GM18907 (cell line): Measurements from ENCODE around the gene CDCP2.
"Not testable (repeated sequence)": the region's sequence is repeated elsewhere in the genome, so short reads cannot be mapped to it uniquely, and the experiment has no call there.

ENCODE experiments used
- ATAC-seq: cut with Tn5 transposase; IDR thresholded peaks from one replicate; pipeline ENCODE4 v1.9.1; 2021; ENCODE audit warnings: mild to moderate bottlenecking, moderate library complexity; ENCODE audit not compliant: unreplicated experiment

The CDCP2 gene

GRCh38 chr1:54095546-54096226 is 57.1 kb downstream of the CDCP2 start:
- no peak for ATAC-seq

- ATAC-seq, result not testable (repeated sequence)
Measured at GRCh38 chr1:54094730-54095105, 58.1 kb downstream of the CDCP2 start.

GRCh38 chr1:54094001-54094729 is 58.6 kb downstream of the CDCP2 start:
- ATAC-seq, result no peak

- no peak for ATAC-seq
Measured at GRCh38 chr1:54091666-54092065, 61.1 kb downstream of the CDCP2 start.

GRCh38 chr1:54088385-54088784 is 64.4 kb downstream of the CDCP2 start:
- no peak for ATAC-seq

- no peak for ATAC-seq
Measured at GRCh38 chr1:54086754-54087153, 66.0 kb downstream of the CDCP2 start.

- no peak for ATAC-seq
Measured at GRCh38 chr1:54084794-54085193, 68.0 kb downstream of the CDCP2 start.
